Astrocyte of the cerebellum (primary cell): ENCODE results near the gene NRN1L.

Experiments
- DNase-seq: peaks from one replicate; pipeline ENCODE4 v3.0.0-alpha.2; 2011; ENCODE audit warnings: low read depth
- H3K4me3 ChIP-seq: 2 replicates; pipeline ENCODE4 v1.5.1; 2011; ENCODE audit warnings: mild to moderate bottlenecking, low read depth, low read length, moderate library complexity
- CTCF ChIP-seq: IDR thresholded peaks from 2 replicates; pipeline ENCODE4 v1.5.1; 2012; ENCODE audit warnings: low read length, low read depth, moderate library complexity, mild to moderate bottlenecking; ENCODE audit errors: missing control alignments
- in situ Hi-C: cut with HindIII; loops from 2 replicates; pipeline ENCODE4 v1.10.0; 2017; ENCODE audit warnings: low sequenced_read_pairs

NRN1L gene

GRCh38 chr16:67915831-67916723 lies 31.4 kb downstream of the NRN1L start:
- TF ChIP-seq CTCF, result no peak
- H3K4me3 ChIP-seq, result no peak overlapping the region
- DNase-seq, result no peak
- in situ Hi-C loops, result loop anchor here (25.0 kb wide), 1 partner anchor 96 kb away; the partner anchor contains the start of genes DDX28, DPEP2NB and DUS2

- TF ChIP-seq CTCF, result no peak
- in situ Hi-C loops, result loop anchor here (25.0 kb wide), 1 partner anchor 95 kb away; the partner anchor contains the start of genes DDX28, DPEP2NB and DUS2
- no peak overlapping the region for H3K4me3 ChIP-seq
- DNase-seq, result no peak
Observed at GRCh38 chr16:67917140-67917851, 32.6 kb downstream of the NRN1L start.

- in situ Hi-C loops, result loop anchor here (25.0 kb wide), 1 partner anchor 94 kb away; the partner anchor contains the start of genes DDX28, DPEP2NB and DUS2
- DNase-seq, result no peak
- TF ChIP-seq CTCF, result no peak
- H3K4me3 ChIP-seq, result no peak overlapping the region
Observed at GRCh38 chr16:67917852-67918236, 33.2 kb downstream of the NRN1L start.

GRCh38 chr16:67919622-67920221 lies 35.0 kb downstream of the NRN1L start:
- no peak for DNase-seq
- TF ChIP-seq CTCF, result no peak

GRCh38 chr16:67922221-67922620 lies 37.5 kb downstream of the NRN1L start:
- no peak for DNase-seq
- no peak for TF ChIP-seq CTCF
- no peak overlapping the region for H3K4me3 ChIP-seq
- in situ Hi-C loops, result loop anchor here (25.0 kb wide), 1 partner anchor 90 kb away; the partner anchor contains the start of genes DDX28, DPEP2NB and DUS2

More at GRCh38 chr16:67919622-67920221, 35.0 kb downstream of the NRN1L start:
- H3K4me3 ChIP-seq, result no peak overlapping the region
- in situ Hi-C loops, result loop anchor here (25.0 kb wide), 1 partner anchor 93 kb away; the partner anchor contains the start of genes DDX28, DPEP2NB and DUS2

GRCh38 chr16:67922740-67923139 lies 38.1 kb downstream of the NRN1L start:
- in situ Hi-C loops, result loop anchor here (25.0 kb wide), 1 partner anchor 90 kb away; the partner anchor contains the start of genes DDX28, DPEP2NB and DUS2
- TF ChIP-seq CTCF, result no peak
- DNase-seq, result no peak
- no peak overlapping the region for H3K4me3 ChIP-seq
